COLO829 (cell line): ENCODE results near the gene C1orf159.
"Not testable (repeated sequence)": the region's sequence is repeated elsewhere in the genome, so short reads cannot be mapped to it uniquely, and the experiment has no call there.

Experiments
- DNase-seq: peaks from one replicate; pipeline ENCODE4 v3.0.0; 2012; ENCODE audit warnings: low spot score

The C1orf159 gene

GRCh38 chr1:1081311-1082238, 34.3 kb downstream of the C1orf159 start:
- DNase-seq = no peak

GRCh38 chr1:1080951-1081310, 35.0 kb downstream of the C1orf159 start:
- DNase-seq = no peak

GRCh38 chr1:1080122-1080757, 35.6 kb downstream of the C1orf159 start:
- DNase-seq = peak; percentile 19

GRCh38 chr1:1079408-1080121, 36.3 kb downstream of the C1orf159 start:
- DNase-seq = peak; percentile 30

- DNase-seq = not testable (repeated sequence)
These were observed 38.5 kb downstream of the C1orf159 start for GRCh38 chr1:1077396-1077795.

- no peak for DNase-seq
These were observed 40.5 kb downstream of the C1orf159 start for GRCh38 chr1:1075148-1075935.

GRCh38 chr1:1074631-1075147, 41.2 kb downstream of the C1orf159 start:
- DNase-seq = no peak

GRCh38 chr1:1073743-1074587, 41.9 kb downstream of the C1orf159 start, which contains the start of gene RNF223:
RNF223 (minus strand) TSS chr1:1074306; CDS start chr1:1072566, 1,740 bp downstream.
- DNase-seq = no peak

GRCh38 chr1:1072849-1073742, 42.8 kb downstream of the C1orf159 start:
- no peak for DNase-seq

- no peak for DNase-seq
These were observed 43.5 kb downstream of the C1orf159 start for GRCh38 chr1:1072299-1072848.

GRCh38 chr1:1071486-1072298, 44.2 kb downstream of the C1orf159 start:
- no peak for DNase-seq

GRCh38 chr1:1069711-1070676, 45.9 kb downstream of the C1orf159 start:
- no peak for DNase-seq

- peak; percentile 85 for DNase-seq
These were observed 46.7 kb downstream of the C1orf159 start for GRCh38 chr1:1069056-1069710.

- DNase-seq = no peak
These were observed 47.3 kb downstream of the C1orf159 start for GRCh38 chr1:1068517-1069055.

GRCh38 chr1:1067860-1068516, 47.9 kb downstream of the C1orf159 start:
- DNase-seq = no peak
